ENCODE results near the gene ALOXE3. TPM values are rescaled to one million over a fixed set of nuclear protein-coding genes. Genes with fewer than 3 reads are reported as not detected.

The ALOXE3 gene
- total and polyA plus RNA-seq, 2 of the 8 experiments (the other 6 are each of a cell fraction or from before 2014, with no cell fraction given) = 0.26 TPM; not detected in 1

DNA sequence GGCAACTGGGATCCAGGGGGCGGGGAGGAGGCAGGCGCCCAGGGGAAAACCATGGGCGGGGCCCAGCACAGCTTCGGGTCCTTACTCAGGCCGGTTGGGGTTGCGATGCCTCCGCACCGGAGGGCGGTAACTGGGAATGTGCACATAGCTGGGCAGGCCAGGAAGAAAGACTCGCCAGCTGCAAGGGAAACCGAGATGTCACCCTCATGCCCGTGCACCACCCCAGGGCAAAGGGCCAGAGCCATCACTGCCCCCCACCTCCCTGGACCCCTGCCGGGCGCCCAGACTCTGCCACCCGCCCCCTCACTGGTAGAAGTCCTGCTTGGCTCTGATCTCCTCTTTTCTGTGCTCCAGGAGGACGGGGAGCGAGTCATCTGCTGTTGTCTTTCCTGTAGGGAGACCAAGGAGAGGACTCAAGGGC lies 37.5 kb downstream of the ALOXE3 start:
- H2BK120ac ChIP-seq (replicated peaks; ENCODE audit: low read depth, low read length) = no peak overlapping the region
- no peak overlapping the region for H3K27ac ChIP-seq (ENCODE audit: low read depth, low read length)
- H3K56ac ChIP-seq (replicated peaks; ENCODE audit: insufficient read length, low read depth, low read length) = no peak overlapping the region
- 46% methylated on average over 11 of the region's 17 CpGs; no CpG with 5 or more reads in 1 of the 2 experiments for WGBS, 2 experiments (ENCODE audit: extremely low coverage in 1 of 2, insufficient coverage in 1 of 2, insufficient read length in 1 of 2, insufficient replicate concordance in 2 of 2, low coverage in 1 of 2, low lambda C conversion rate in 2 of 2, missing lambda C conversion rate in 1 of 2)
- no peak overlapping the region for H3K23ac ChIP-seq (ENCODE audit: insufficient read length)
- H3K9me3 ChIP-seq (ENCODE audit: insufficient read depth in 2 of 2, low read depth in 1 of 2, low read length in 1 of 2) = no peaks in the 10 kb centered on the region
- no peak overlapping the region for H3K18ac ChIP-seq (ENCODE audit: extremely low read depth, low read length)
- H2BK15ac ChIP-seq (ENCODE audit: low read length) = no peak overlapping the region
- H3K36me3 ChIP-seq (ENCODE audit: control insufficient read depth in 2 of 4, insufficient read depth in 4 of 4, low read length in 3 of 4) = no peaks in the 10 kb centered on the region
- no peak overlapping the region for H2BK20ac ChIP-seq (ENCODE audit: low read length)
- H4K5ac ChIP-seq (ENCODE audit: insufficient read length, low read depth, low read length) = no peak overlapping the region
- ChIA-PET POLR2A (ENCODE audit: partially characterized antibody) (interaction anchor here (0.6 to 1.1 kb wide), 2 partner anchors 93 to 228 kb away, joined by 3 read pairs; no protein-coding TSS in a partner anchor), CTCF (ENCODE audit: partially characterized antibody) (interaction anchor here (0.7 to 17.3 kb wide), 9 partner anchors 8 to 440 kb away, joined by 3 to 315 read pairs (median 5); partner anchors contain the start of genes ALOX12B and ALOXE3)
- FAIRE-seq (no peak), DNase-seq (ENCODE audit: low read depth in 1 of 2, low spot score in 2 of 2) (peak in 1 of 2 experiments; percentile 65)
- no peaks in the 10 kb centered on the region for H4K20me1 ChIP-seq (replicated peaks in 1 of 2; ENCODE audit: control insufficient read depth in 1 of 2, insufficient read depth in 2 of 2, low read length in 2 of 2)
- no peaks in the 10 kb centered on the region for H3K79me1 ChIP-seq (ENCODE audit: low read depth, low read length)
- peaks cover 0 to 28% (median 19%) of the 10 kb centered on the region in 4 experiments; a peak in 6 of 7 replicates for H3K27me3 ChIP-seq (replicated peaks in 1 of 4; ENCODE audit: control insufficient read depth in 3 of 4, extremely low read depth in 1 of 4, insufficient read depth in 3 of 4, low read length in 3 of 4)
- no peak overlapping the region for H3K9ac ChIP-seq (replicated peaks in 1 of 4; ENCODE audit: extremely low read depth in 1 of 4, low read depth in 3 of 4, low read length in 3 of 4)
- H2AK5ac ChIP-seq (ENCODE audit: low read depth, low read length) = no peak overlapping the region
- H3K4me3 ChIP-seq (ENCODE audit: extremely low read depth in 1 of 4, insufficient read depth in 2 of 4, low read depth in 3 of 4, low read length in 4 of 4) = peak overlapping the region; percentile 27 to 72 (median 64); a peak in 7 of 8 replicates
- no peak overlapping the region for H2AFZ ChIP-seq (ENCODE audit: low read length)
- no peak overlapping the region for H3K4ac ChIP-seq (replicated peaks; ENCODE audit: insufficient read length, low read depth, low read length)
- peaks cover 0 to 5% (median 2%) of the 10 kb centered on the region in 4 experiments; a peak in 4 of 7 replicates for H3K4me1 ChIP-seq (replicated peaks in 1 of 4; ENCODE audit: control insufficient read depth in 3 of 4, insufficient read depth in 4 of 4, low read length in 3 of 4)
- TF ChIP-seq PHF8 (conservative IDR thresholded peaks at IDR 0.05; ENCODE audit: low read depth, low read length) (no peak), KDM5A (IDR thresholded peaks at IDR 0.05; ENCODE audit: low read length) (no peak)
- TF ChIP-seq, protein P1, sequence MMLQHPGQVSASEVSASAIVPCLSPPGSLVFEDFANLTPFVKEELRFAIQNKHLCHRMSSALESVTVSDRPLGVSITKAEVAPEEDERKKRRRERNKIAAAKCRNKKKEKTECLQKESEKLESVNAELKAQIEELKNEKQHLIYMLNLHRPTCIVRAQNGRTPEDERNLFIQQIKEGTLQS (IDR thresholded peaks at IDR 0.05; ENCODE audit: insufficient read depth, low read depth, low read length) = no peak
- no peak overlapping the region for H3K14ac ChIP-seq (ENCODE audit: insufficient read length)
- no peak overlapping the region; the same call in 1 of the 2 replicates for H2BK12ac ChIP-seq (ENCODE audit: low read depth, low read length)
- H4K8ac ChIP-seq (ENCODE audit: extremely low read depth, insufficient read depth, low read length) = no peak overlapping the region
- no peak overlapping the region for H2BK5ac ChIP-seq (ENCODE audit: low read depth, low read length)
- no peaks in the 10 kb centered on the region for H3K79me2 ChIP-seq (ENCODE audit: control insufficient read depth in 1 of 2, insufficient read depth in 2 of 2, low read length in 2 of 2)
- peaks cover 3% of the 10 kb centered on the region; the same call in 1 of the 2 replicates for H3K23me2 ChIP-seq (ENCODE audit: low read depth, low read length)
- H4K91ac ChIP-seq (replicated peaks; ENCODE audit: insufficient read length, low read length) = no peak overlapping the region
- peak overlapping the region; percentile 53 to 92 for H3K4me2 ChIP-seq (ENCODE audit: insufficient read depth in 1 of 2, low read depth in 2 of 2, low read length in 2 of 2)

Data from H1 (cell line).